GM12878 (cell line): ENCODE results near the gene TCL1B.

Experiments
- CTCF ChIP-seq, 3 experiments: IDR thresholded peaks in 2 of 3; conservative IDR thresholded peaks in 1 of 3; 2 replicates each; pipeline ENCODE4 v1.5.1; 2011; ENCODE audit warnings: low read depth in 3 of 3, low read length in 3 of 3, mild to moderate bottlenecking in 3 of 3, control low read depth in 2 of 3, moderate library complexity in 2 of 3, inconsistent platforms in 1 of 3, mixed read lengths in 1 of 3; ENCODE audit not compliant: control insufficient read depth in 2 of 3, insufficient read depth in 1 of 3; ENCODE audit errors: extremely low read depth in 1 of 3
- EP300 ChIP-seq, 2 experiments: fragments of 150-350 bp in 1 of 2; IDR thresholded peaks; 2 replicates each; pipeline ENCODE4 v1.6.1; 2011 to 2012; ENCODE audit warnings: low read depth in 2 of 2, low read length in 2 of 2, borderline replicate concordance in 1 of 2, improper control_type of control experiment in 1 of 2, inconsistent platforms in 1 of 2; ENCODE audit not compliant: control insufficient read depth in 1 of 2
- EZH2 ChIP-seq: IDR thresholded peaks from 2 replicates; pipeline ENCODE4 v1.6.1; 2012; ENCODE audit warnings: low read depth, mild to moderate bottlenecking, control low read depth, inconsistent platforms, low read length, borderline replicate concordance; ENCODE audit not compliant: control insufficient read depth
- POLR2A ChIP-seq: IDR thresholded peaks from 2 replicates; pipeline ENCODE4 v1.6.1; 2011; ENCODE audit warnings: low read depth, mild to moderate bottlenecking, low read length
- POLR2AphosphoS5 ChIP-seq: IDR thresholded peaks from 2 replicates; pipeline ENCODE4 v1.6.1; 2011; ENCODE audit warnings: mild to moderate bottlenecking, low read length, inconsistent platforms
- TARDBP ChIP-seq: IDR thresholded peaks from 2 replicates; pipeline ENCODE4 v1.6.1; 2016; ENCODE audit warnings: borderline replicate concordance
- YY1 ChIP-seq: IDR thresholded peaks from 2 replicates; pipeline ENCODE4 v1.6.1; 2011; ENCODE audit warnings: low read depth, mild to moderate bottlenecking, low read length
- ZBTB40 ChIP-seq: fragments of 450-650 bp; IDR thresholded peaks from 2 replicates; pipeline ENCODE4 v1.6.1; 2016; ENCODE audit warnings: mild to moderate bottlenecking, moderate library complexity, borderline replicate concordance
- ZNF274 ChIP-seq: IDR thresholded peaks from one replicate; pipeline ENCODE4 v1.8.0; 2011; ENCODE audit not compliant: insufficient read length, insufficient read depth
- TF ChIP-seq, protein P1 (sequence below): IDR thresholded peaks from 2 replicates; pipeline ENCODE4 v1.6.1; 2012; ENCODE audit warnings: mild to moderate bottlenecking, low read depth, low read length

GRCh38 chr14:95741038-95741490 lies 54.8 kb downstream of the TCL1B start:
- no peak for TF ChIP-seq POLR2A
- TF ChIP-seq, protein P1, sequence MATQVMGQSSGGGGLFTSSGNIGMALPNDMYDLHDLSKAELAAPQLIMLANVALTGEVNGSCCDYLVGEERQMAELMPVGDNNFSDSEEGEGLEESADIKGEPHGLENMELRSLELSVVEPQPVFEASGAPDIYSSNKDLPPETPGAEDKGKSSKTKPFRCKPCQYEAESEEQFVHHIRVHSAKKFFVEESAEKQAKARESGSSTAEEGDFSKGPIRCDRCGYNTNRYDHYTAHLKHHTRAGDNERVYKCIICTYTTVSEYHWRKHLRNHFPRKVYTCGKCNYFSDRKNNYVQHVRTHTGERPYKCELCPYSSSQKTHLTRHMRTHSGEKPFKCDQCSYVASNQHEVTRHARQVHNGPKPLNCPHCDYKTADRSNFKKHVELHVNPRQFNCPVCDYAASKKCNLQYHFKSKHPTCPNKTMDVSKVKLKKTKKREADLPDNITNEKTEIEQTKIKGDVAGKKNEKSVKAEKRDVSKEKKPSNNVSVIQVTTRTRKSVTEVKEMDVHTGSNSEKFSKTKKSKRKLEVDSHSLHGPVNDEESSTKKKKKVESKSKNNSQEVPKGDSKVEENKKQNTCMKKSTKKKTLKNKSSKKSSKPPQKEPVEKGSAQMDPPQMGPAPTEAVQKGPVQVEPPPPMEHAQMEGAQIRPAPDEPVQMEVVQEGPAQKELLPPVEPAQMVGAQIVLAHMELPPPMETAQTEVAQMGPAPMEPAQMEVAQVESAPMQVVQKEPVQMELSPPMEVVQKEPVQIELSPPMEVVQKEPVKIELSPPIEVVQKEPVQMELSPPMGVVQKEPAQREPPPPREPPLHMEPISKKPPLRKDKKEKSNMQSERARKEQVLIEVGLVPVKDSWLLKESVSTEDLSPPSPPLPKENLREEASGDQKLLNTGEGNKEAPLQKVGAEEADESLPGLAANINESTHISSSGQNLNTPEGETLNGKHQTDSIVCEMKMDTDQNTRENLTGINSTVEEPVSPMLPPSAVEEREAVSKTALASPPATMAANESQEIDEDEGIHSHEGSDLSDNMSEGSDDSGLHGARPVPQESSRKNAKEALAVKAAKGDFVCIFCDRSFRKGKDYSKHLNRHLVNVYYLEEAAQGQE = no peak
- no peak for TF ChIP-seq POLR2AphosphoS5
- TF ChIP-seq ZNF274 = no peak
- no peak for TF ChIP-seq CTCF (IDR thresholded peaks at IDR 0.05 in 2 of 3, conservative IDR thresholded peaks at IDR 0.05 in 1 of 3; ENCODE audit: control insufficient read depth in 2 of 3, extremely low read depth in 1 of 3, insufficient read depth in 1 of 3, low read depth in 3 of 3, low read length in 3 of 3)
- no peak for TF ChIP-seq EZH2
- no peak for TF ChIP-seq TARDBP
- no peak for TF ChIP-seq EP300 (IDR thresholded peaks at IDR 0.05; ENCODE audit: borderline replicate concordance in 1 of 2, control insufficient read depth in 1 of 2, low read depth in 2 of 2, low read length in 2 of 2)
- no peak for TF ChIP-seq YY1
- TF ChIP-seq ZBTB40 = no peak
